SJCRH30 (cell line): ENCODE measurements around the gene B4GALNT3. TPM values are rescaled to one million over a fixed set of nuclear protein-coding genes. Genes with fewer than 3 reads are reported as not detected.

Experiments used
- DNase-seq, 2 experiments: peaks; one replicate each; pipeline ENCODE4 v3.0.0-alpha.2; 2015 to 2020
- H3K27ac ChIP-seq: fragments of 250-450 bp; sonication (Bioruptor Pico); 2 replicates; pipeline ENCODE4 v1.5.1; 2020; ENCODE audit warnings: mild to moderate bottlenecking, moderate library complexity
- H3K27me3 ChIP-seq: fragments of 250-450 bp; sonication (Bioruptor Pico); 2 replicates; pipeline ENCODE4 v1.5.1; 2020; ENCODE audit warnings: mild to moderate bottlenecking, moderate library complexity
- H3K36me3 ChIP-seq: fragments of 250-450 bp; sonication (Bioruptor Pico); 2 replicates; pipeline ENCODE4 v1.5.1; 2020; ENCODE audit warnings: mild to moderate bottlenecking, moderate library complexity
- H3K4me1 ChIP-seq: fragments of 250-450 bp; sonication (Bioruptor Pico); 2 replicates; pipeline ENCODE4 v1.5.1; 2020; ENCODE audit warnings: mild to moderate bottlenecking, moderate library complexity
- H3K4me3 ChIP-seq: fragments of 250-450 bp; sonication (Bioruptor Pico); 2 replicates; pipeline ENCODE4 v1.5.1; 2020; ENCODE audit warnings: mild to moderate bottlenecking, moderate library complexity
- H3K9me3 ChIP-seq: fragments of 250-450 bp; sonication (Bioruptor Pico); replicated peaks from 2 replicates; pipeline ENCODE4 v1.5.1; 2020; ENCODE audit warnings: mild to moderate bottlenecking, moderate library complexity
- total RNA-seq: library from RNA; depleted of rRNA; stranded (reverse); fragments of >200 nt; shearing (Covaris generic); gene quantifications from 2 replicates; pipeline ENCODE4 v1.2.3, GENCODE V29; 2014

Gene B4GALNT3
- total RNA-seq, 1 experiment from 2014 or later: 33.0 TPM

- Histone ChIP-seq H3K4me1 (peaks cover 31% of the 10 kb centered on the region), H3K27me3 (no peaks in the 10 kb centered on the region), H3K9me3 (no peaks in the 10 kb centered on the region), H3K4me3 (peak overlapping the region; percentile 78), H3K36me3 (no peaks in the 10 kb centered on the region; the same call in 1 of the 2 replicates), H3K27ac (peak overlapping the region; percentile 37)
- peak; percentile 36 to 38 for DNase-seq
Observed at GRCh38 chr12:460261-461230, 807 bp downstream of the B4GALNT3 start.

GRCh38 chr12:461425-461824 lies 1.7 kb downstream of the B4GALNT3 start:
- no peak overlapping the region for H3K27ac ChIP-seq
- H3K36me3 ChIP-seq: no peaks in the 10 kb centered on the region; the same call in 1 of the 2 replicates
- no peak for DNase-seq
- H3K27me3 ChIP-seq: no peaks in the 10 kb centered on the region
- H3K4me1 ChIP-seq: peaks cover 31% of the 10 kb centered on the region
- H3K4me3 ChIP-seq: peak overlapping the region; percentile 78; the same call in 1 of the 2 replicates
- H3K9me3 ChIP-seq: no peaks in the 10 kb centered on the region

GRCh38 chr12:462936-463705 lies 3.4 kb downstream of the B4GALNT3 start:
- no peak for DNase-seq

GRCh38 chr12:464484-465267 lies 4.9 kb downstream of the B4GALNT3 start:
- Histone ChIP-seq H3K4me3 (no peak overlapping the region), H3K27me3 (no peaks in the 10 kb centered on the region), H3K9me3 (no peaks in the 10 kb centered on the region), H3K27ac (no peak overlapping the region), H3K4me1 (peaks cover 52% of the 10 kb centered on the region), H3K36me3 (peaks cover 2% of the 10 kb centered on the region; the same call in 1 of the 2 replicates)
- DNase-seq: peak; percentile 61 to 79

More at GRCh38 chr12:462936-463705, 3.4 kb downstream of the B4GALNT3 start:
- Histone ChIP-seq H3K4me3 (no peak overlapping the region), H3K4me1 (peaks cover 38% of the 10 kb centered on the region), H3K9me3 (no peaks in the 10 kb centered on the region), H3K36me3 (peaks cover 2% of the 10 kb centered on the region; the same call in 1 of the 2 replicates), H3K27me3 (no peaks in the 10 kb centered on the region), H3K27ac (no peak overlapping the region)

GRCh38 chr12:466039-466438 lies 6.3 kb downstream of the B4GALNT3 start:
- H3K36me3 ChIP-seq: peaks cover 2% of the 10 kb centered on the region; the same call in 1 of the 2 replicates
- no peak overlapping the region for H3K27ac ChIP-seq
- peaks cover 51% of the 10 kb centered on the region for H3K4me1 ChIP-seq
- H3K9me3 ChIP-seq: no peaks in the 10 kb centered on the region
- H3K4me3 ChIP-seq: no peak overlapping the region
- no peaks in the 10 kb centered on the region for H3K27me3 ChIP-seq
- no peak for DNase-seq

GRCh38 chr12:466762-467161 lies 7.0 kb downstream of the B4GALNT3 start:
- H3K9me3 ChIP-seq: no peaks in the 10 kb centered on the region
- no peak for DNase-seq
- H3K27me3 ChIP-seq: no peaks in the 10 kb centered on the region
- no peak overlapping the region for H3K27ac ChIP-seq
- peaks cover 2% of the 10 kb centered on the region; the same call in 1 of the 2 replicates for H3K36me3 ChIP-seq
- no peak overlapping the region for H3K4me3 ChIP-seq
- peaks cover 49% of the 10 kb centered on the region for H3K4me1 ChIP-seq

GRCh38 chr12:467591-467990 lies 7.9 kb downstream of the B4GALNT3 start:
- Histone ChIP-seq H3K4me3 (no peak overlapping the region), H3K27me3 (no peaks in the 10 kb centered on the region), H3K4me1 (peaks cover 47% of the 10 kb centered on the region), H3K27ac (peak overlapping the region; percentile 22; the same call in 1 of the 2 replicates), H3K36me3 (0 out of 2 replicates have a peak, but pooled peaks cover 2% of the 10 kb centered on the region), H3K9me3 (no peaks in the 10 kb centered on the region)
- DNase-seq: peak; percentile 48 to 69

GRCh38 chr12:468671-469389 lies 9.1 kb downstream of the B4GALNT3 start:
- Histone ChIP-seq H3K4me3 (no peak overlapping the region), H3K27me3 (no peaks in the 10 kb centered on the region), H3K27ac (no peak overlapping the region), H3K4me1 (peaks cover 42% of the 10 kb centered on the region), H3K9me3 (no peaks in the 10 kb centered on the region), H3K36me3 (0 out of 2 replicates have a peak, but pooled peaks cover 2% of the 10 kb centered on the region)
- no peak for DNase-seq

- Histone ChIP-seq H3K9me3 (no peaks in the 10 kb centered on the region), H3K27ac (no peak overlapping the region), H3K27me3 (no peaks in the 10 kb centered on the region), H3K4me1 (peaks cover 35% of the 10 kb centered on the region), H3K36me3 (peaks cover 2% of the 10 kb centered on the region), H3K4me3 (no peak overlapping the region)
- no peak for DNase-seq
Observed at GRCh38 chr12:470133-470532, 10.4 kb downstream of the B4GALNT3 start.

- H3K4me1 ChIP-seq: peaks cover 27% of the 10 kb centered on the region
- H3K36me3 ChIP-seq: no peaks in the 10 kb centered on the region; the same call in none of the 2 replicates
- H3K4me3 ChIP-seq: no peak overlapping the region
- DNase-seq: no peak
- no peak overlapping the region; the same call in 1 of the 2 replicates for H3K27ac ChIP-seq
- no peaks in the 10 kb centered on the region for H3K27me3 ChIP-seq
- no peaks in the 10 kb centered on the region for H3K9me3 ChIP-seq
Observed at GRCh38 chr12:473198-473597, 13.5 kb downstream of the B4GALNT3 start.

GRCh38 chr12:473863-474577 lies 14.3 kb downstream of the B4GALNT3 start:
- DNase-seq: peak in 1 of 2 experiments; percentile 40
- H3K27ac ChIP-seq: peak overlapping the region; percentile 69
- H3K27me3 ChIP-seq: no peaks in the 10 kb centered on the region
- H3K36me3 ChIP-seq: no peaks in the 10 kb centered on the region; the same call in none of the 2 replicates
- no peak overlapping the region for H3K4me3 ChIP-seq
- H3K9me3 ChIP-seq: no peaks in the 10 kb centered on the region
- H3K4me1 ChIP-seq: peaks cover 19% of the 10 kb centered on the region

- Histone ChIP-seq H3K27ac (no peak overlapping the region), H3K36me3 (no peaks in the 10 kb centered on the region; the same call in none of the 2 replicates), H3K27me3 (no peaks in the 10 kb centered on the region), H3K4me3 (no peak overlapping the region), H3K9me3 (no peaks in the 10 kb centered on the region), H3K4me1 (peaks cover 17% of the 10 kb centered on the region)
- no peak for DNase-seq
Observed at GRCh38 chr12:475286-475685, 15.5 kb downstream of the B4GALNT3 start.

- H3K27ac ChIP-seq: no peak overlapping the region
- H3K36me3 ChIP-seq: no peaks in the 10 kb centered on the region; the same call in none of the 2 replicates
- H3K4me3 ChIP-seq: no peak overlapping the region
- no peaks in the 10 kb centered on the region for H3K9me3 ChIP-seq
- H3K27me3 ChIP-seq: no peaks in the 10 kb centered on the region
- peaks cover 25% of the 10 kb centered on the region for H3K4me1 ChIP-seq
- DNase-seq: no peak
Observed at GRCh38 chr12:479161-479560, 19.4 kb downstream of the B4GALNT3 start.
